HG03045 (cell line): Measurements from ENCODE around the gene PPP1R12C.
A peak's percentile ranks its signal among the peaks of the same experiment; 100 is the strongest.
"Not testable (repeated sequence)": the region's sequence is repeated elsewhere in the genome, so short reads cannot be mapped to it uniquely, and the experiment has no call there.

Source experiments
- ATAC-seq: cut with Tn5 transposase; IDR thresholded peaks from one replicate; pipeline ENCODE4 v1.9.1; 2021; ENCODE audit warnings: mild to moderate bottlenecking, moderate library complexity; ENCODE audit not compliant: unreplicated experiment

PPP1R12C gene

DNA sequence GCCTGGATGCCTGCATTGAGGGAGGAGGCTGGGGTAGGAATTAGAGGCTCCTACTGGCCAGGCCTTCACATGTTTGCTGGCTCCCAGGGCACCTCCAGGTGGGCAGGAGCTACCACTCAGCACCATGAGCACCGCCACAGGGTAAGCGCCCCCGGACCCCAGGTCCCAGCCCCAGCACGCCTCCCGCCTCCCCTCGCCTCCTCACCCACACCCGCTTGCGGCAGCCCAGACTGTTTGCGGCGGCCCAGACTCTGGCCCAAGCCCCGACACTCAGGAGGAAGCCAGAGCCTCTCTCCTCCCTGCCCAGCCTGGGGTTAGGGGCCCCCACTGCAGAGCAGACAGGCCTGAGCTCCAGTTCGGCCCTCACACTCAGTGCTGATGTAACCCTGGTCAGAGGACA, 41.1 kb downstream of the PPP1R12C start:
- no peak for ATAC-seq

- ATAC-seq = no peak
These were observed 42.0 kb downstream of the PPP1R12C start, which contains the start of gene EPS8L1 for GRCh38 chr19:55075371-55075998. EPS8L1 (plus strand) TSS chr19:55075869; CDS start chr19:55076445, 576 bp downstream.

- ATAC-seq = no peak
These were observed 45.5 kb downstream of the PPP1R12C start for GRCh38 chr19:55071913-55072312.

GRCh38 chr19:55071129-55071502, 46.3 kb downstream of the PPP1R12C start:
- ATAC-seq = no peak

DNA sequence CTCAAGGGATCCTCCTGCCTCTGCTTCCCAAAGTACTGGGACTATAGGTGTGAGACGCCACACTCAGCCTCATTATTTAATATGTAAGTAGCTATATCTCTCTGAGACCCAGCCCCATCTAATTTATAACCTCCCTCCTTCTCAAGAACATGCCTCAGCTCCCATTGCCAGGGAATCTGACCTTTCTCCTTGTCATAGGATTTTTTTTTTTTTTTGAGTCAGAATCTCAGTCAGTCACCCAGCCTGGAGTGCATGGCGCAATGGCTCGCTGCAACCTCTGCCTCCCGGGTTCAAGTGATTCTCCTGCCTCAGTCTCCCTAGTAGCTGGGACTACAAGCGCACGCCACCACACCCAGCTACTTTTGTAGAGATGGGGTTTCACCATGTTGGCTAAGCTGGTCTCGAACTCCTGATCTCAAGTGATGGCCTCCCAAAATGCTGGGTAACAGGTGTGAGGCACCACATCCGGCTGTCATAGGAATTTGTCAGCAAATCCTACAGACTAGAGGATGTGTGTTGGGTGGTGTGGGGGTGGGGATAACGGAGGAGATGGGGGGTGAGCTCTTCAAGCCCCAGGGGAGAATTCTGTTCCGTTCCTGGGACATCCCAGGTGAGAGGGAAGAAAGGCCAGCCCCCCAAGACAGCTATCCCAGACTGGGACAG, 46.8 kb downstream of the PPP1R12C start:
- no peak for ATAC-seq

DNA sequence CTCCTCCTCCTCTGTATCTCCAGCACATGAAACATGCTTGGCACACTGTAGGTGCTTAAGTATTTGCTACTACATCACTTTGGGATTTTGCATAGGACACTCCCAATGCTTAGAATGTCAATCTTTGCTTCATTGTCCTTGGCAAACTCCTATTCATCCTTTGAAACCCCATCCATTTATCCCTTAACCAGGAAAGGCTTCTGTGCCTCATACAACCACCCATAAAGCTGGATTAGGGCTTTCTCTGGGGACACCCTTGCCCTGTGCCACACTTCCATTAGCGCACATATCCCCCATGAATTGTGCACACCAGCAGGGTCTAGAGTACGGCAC, 47.6 kb downstream of the PPP1R12C start:
- ATAC-seq = no peak

DNA sequence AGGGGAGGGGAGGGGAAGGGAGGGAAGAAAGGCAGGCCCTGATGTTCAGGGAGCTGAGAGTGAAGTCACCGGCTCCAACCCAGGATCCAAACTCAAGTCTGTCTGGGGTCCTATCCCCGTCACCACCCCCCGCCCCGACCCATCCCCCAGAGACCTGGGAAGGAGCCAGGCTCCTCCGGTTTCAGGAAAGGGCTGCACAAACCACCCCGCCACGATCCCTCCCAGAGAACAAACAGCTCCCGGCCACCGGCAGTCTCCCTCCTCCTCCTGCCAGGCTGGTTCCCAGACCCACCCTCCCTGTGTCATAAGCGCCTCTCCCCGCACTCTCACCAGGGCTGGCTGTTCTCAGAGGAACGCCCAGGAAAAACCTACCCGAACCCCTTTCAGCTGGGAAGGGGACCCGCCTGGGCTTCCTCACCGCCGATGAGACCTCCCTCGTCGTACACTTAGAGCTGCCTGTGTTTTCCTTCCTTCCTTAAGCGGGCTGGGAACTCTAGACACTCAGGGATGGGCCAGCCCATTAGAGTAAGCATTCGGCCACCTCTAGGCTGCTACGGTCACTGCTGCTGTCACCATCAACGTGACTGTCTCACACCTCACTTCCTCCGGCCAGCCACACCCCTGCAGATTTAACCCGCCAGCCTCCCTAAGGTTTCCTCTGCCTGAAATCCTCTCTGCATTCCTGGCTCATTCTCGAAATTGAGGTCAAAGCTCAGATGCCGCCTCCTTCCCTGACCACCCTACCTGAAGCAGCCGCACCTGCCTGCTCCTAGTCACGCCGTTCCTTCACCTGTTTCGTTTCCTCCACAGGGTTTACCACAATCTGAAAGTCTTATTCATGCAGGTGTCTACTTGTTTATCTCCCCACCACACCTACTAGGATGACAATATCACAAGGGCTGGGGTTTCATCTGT, 48.2 kb downstream of the PPP1R12C start:
- ATAC-seq = no peak

DNA sequence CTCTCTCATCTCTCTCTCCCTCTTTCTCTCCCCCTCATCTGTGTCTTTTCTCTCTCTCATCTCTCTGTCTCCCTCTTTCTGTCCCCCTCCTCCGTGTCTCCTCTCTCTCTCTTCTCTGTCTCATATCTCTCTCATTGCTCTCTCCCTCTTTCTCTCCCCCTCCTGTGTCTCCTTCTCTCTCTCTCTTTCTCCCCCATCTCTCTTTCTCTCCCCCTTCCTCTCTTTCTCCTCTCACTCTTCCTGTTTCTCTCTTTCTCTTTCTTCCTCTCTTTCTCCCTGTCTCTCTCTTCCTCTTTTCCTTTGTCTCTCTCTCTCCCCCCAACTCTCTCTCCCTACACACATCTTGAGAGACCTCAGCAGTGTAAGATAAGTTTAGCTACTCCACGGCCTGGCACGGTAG, 49.6 kb downstream of the PPP1R12C start:
- no peak for ATAC-seq

GRCh38 chr19:55066107-55066709, 51.2 kb downstream of the PPP1R12C start:
- ATAC-seq = no peak

- ATAC-seq = not testable (repeated sequence)
These were observed 51.9 kb downstream of the PPP1R12C start for GRCh38 chr19:55065516-55065915.

- no peak for ATAC-seq
These were observed 54.0 kb downstream of the PPP1R12C start for GRCh38 chr19:55063492-55063843.

- peak; percentile 92 for ATAC-seq
These were observed 54.5 kb downstream of the PPP1R12C start, which contains the start of gene RDH13 for GRCh38 chr19:55062735-55063491. RDH13 (minus strand) TSS chr19:55063148; CDS start chr19:55063032, 116 bp downstream.

- not testable (repeated sequence) for ATAC-seq
These were observed 57.1 kb downstream of the PPP1R12C start for GRCh38 chr19:55060287-55060686.

DNA sequence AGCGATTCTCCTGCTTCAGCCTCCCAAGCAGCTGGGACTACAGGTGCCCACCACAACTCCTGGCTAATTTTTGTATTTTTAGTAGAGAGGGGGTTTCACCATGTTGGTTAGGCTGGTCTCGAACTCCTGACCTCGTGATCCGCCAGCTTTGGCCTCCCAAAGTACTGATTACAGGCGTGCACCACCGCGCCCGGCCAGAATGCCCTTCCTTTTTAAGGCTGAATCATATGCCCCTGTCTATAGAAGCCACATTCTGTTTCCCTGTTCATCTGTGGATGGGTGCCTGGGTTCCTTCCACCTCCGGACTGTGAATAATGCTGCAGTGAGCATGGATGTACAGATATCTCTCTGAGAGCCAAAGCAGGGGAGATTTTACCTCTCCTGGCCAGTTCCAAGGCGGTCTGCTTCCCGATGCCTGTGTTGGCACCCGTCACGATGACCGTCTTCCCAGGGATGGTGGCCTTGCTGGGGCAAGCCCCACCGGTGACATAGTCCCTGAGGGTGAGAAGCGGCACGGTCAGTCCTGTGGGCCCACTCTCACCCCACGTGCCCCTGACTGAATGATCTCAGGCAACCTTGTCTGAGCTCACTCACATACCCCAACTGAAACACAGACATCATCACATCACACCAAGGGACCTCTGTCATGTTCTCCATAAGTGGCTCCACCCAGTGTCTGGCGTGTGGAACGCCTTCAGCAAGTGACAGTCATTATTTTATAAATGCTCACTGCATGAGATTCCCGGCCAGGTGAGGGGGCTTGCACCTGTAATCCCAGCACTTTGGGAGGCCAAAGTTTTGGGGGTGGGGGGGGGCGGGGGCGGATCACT, 58.4 kb downstream of the PPP1R12C start:
- ATAC-seq = no peak

DNA sequence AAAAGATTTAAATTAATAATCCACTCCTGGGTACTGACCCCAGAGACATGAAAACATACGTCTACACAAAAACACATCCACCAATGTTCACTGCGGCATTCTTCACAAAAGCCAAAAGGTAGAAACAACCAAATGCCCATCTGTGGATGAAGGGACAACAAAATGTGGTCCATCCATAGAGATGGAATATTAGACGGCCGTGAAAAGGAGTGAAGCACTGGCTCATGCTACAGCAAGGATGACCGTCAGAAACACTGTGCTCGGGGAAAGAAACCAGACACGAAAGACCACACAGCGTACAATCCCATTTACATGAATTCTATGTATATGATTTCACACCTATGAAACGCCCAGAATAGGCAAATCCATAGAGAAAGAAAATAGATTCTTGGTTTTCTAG, 60.6 kb downstream of the PPP1R12C start:
- ATAC-seq = no peak

- no peak for ATAC-seq
These were observed 63.7 kb downstream of the PPP1R12C start for GRCh38 chr19:55053735-55054134.

DNA sequence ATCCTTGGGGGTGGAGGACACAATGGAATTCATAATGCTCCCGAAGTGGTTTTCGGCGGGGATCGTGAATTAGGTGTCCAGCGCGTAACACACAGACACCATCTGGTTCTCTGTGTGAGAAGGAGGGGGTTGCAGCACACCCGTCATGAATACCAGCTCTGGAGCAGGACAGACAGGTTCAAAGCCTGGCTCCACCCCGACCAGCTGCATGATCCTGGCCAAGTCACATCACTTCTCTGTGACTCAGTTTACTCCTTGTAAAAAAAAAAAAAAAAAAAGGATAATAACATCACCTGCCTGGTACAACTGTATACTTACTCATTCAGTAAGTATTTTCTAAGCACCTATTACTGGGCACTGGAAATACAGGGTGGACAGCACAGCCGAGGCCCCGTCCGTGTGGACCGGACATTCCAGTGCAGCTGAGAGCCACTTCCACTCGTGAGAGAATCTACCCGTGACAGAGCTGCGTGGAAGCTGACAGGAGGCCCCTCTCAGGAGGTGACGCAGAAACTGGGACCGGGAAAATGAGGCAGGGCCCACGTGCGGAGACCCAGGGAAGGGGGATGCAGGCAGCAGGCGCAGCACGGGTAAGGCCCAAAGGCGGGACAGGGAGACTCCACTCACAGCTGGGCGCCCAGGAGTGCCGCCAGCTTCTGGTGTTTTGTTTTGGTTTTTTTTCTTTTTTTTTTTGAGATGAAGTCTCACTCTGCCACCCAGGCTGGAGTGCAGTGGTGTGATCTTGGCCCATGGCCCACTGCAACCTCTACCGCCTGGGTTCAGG, 66.5 kb downstream of the PPP1R12C start:
- ATAC-seq = no peak

- no peak for ATAC-seq
These were observed 69.0 kb downstream of the PPP1R12C start for GRCh38 chr19:55048446-55048845.

DNA sequence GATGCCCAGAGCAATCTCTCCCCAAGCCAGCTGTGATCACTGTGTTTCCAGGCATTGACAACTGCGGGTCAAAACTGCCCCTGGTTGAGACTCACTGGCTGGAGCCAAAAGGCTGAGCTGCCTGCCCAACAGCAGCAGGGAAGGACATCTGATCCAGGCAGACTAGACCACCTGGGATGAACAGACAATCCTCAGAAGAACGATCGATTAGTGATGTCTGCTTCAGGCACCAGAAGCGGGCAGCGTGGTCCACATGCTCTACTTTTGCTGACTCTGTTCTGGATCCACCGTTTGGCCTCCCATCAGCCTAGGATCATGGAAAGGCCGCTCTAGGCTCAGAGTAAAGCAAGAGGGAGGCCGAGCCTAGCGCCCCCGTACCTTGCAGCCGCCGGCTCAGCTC, 69.5 kb downstream of the PPP1R12C start:
- ATAC-seq = no peak
